ENCODE measurements around the gene IL22. TPM values are rescaled to one million over a fixed set of nuclear protein-coding genes. Genes with fewer than 3 reads are reported as not detected.

IL22 gene
- total and polyA plus RNA-seq, 2 of the 8 experiments (the other 6 are each of a cell fraction or from before 2014, with no cell fraction given) = not detected

DNA sequence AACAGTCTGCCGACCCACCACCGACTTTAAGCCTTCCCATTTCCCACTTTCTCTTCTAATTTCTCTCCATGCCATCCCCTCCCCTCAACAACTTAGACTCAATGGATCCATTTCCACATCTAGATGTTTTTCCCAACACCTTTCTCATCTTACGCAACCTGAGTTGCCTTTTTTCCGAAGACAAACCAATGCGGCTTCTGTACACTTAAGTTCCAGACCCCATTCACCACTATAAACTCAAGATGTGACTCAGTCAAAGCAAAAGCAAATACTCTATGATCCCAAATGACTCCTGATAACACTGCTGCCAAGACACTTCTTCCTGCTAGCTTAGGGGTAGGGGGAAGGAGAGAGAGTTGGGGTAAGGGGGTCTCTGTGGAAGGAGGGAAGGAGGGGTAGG is 1.3 kb downstream of the IL22 start:
- Histone ChIP-seq H3K4me3 (ENCODE audit: extremely low read depth in 1 of 4, insufficient read depth in 2 of 4, low read depth in 3 of 4, low read length in 4 of 4) (no peak overlapping the region), H4K5ac (ENCODE audit: insufficient read length, low read depth, low read length) (no peak overlapping the region), H3K4ac (replicated peaks; ENCODE audit: insufficient read length, low read depth, low read length) (no peak overlapping the region), H3K56ac (replicated peaks; ENCODE audit: insufficient read length, low read depth, low read length) (no peak overlapping the region), H2AFZ (ENCODE audit: low read length) (no peak overlapping the region), H2BK15ac (ENCODE audit: low read length) (no peak overlapping the region), H2BK12ac (ENCODE audit: low read depth, low read length) (no peak overlapping the region), H3K79me2 (ENCODE audit: control insufficient read depth in 1 of 2, insufficient read depth in 2 of 2, low read length in 2 of 2) (no peaks in the 10 kb centered on the region), H4K91ac (replicated peaks; ENCODE audit: insufficient read length, low read length) (no peak overlapping the region), H3K79me1 (ENCODE audit: low read depth, low read length) (no peaks in the 10 kb centered on the region), H3K4me1 (replicated peaks in 1 of 4; ENCODE audit: control insufficient read depth in 3 of 4, insufficient read depth in 4 of 4, low read length in 3 of 4) (no peaks in the 10 kb centered on the region), H3K14ac (ENCODE audit: insufficient read length) (no peak overlapping the region), H3K9ac (replicated peaks in 1 of 4; ENCODE audit: extremely low read depth in 1 of 4, low read depth in 3 of 4, low read length in 3 of 4) (no peak overlapping the region), H4K8ac (ENCODE audit: extremely low read depth, insufficient read depth, low read length) (no peak overlapping the region), H3K23me2 (ENCODE audit: low read depth, low read length) (no peaks in the 10 kb centered on the region), H3K18ac (ENCODE audit: extremely low read depth, low read length) (no peak overlapping the region), H2BK20ac (ENCODE audit: low read length) (no peak overlapping the region), H3K4me2 (ENCODE audit: insufficient read depth in 1 of 2, low read depth in 2 of 2, low read length in 2 of 2) (no peak overlapping the region), H2BK5ac (ENCODE audit: low read depth, low read length) (no peak overlapping the region), H2BK120ac (replicated peaks; ENCODE audit: low read depth, low read length) (no peak overlapping the region), H3K36me3 (ENCODE audit: control insufficient read depth in 2 of 4, insufficient read depth in 4 of 4, low read length in 3 of 4) (no peaks in the 10 kb centered on the region), H4K20me1 (replicated peaks in 1 of 2; ENCODE audit: control insufficient read depth in 1 of 2, insufficient read depth in 2 of 2, low read length in 2 of 2) (no peaks in the 10 kb centered on the region), H3K27me3 (replicated peaks in 1 of 4; ENCODE audit: control insufficient read depth in 3 of 4, extremely low read depth in 1 of 4, insufficient read depth in 3 of 4, low read length in 3 of 4) (no peaks in the 10 kb centered on the region), H3K9me3 (ENCODE audit: insufficient read depth in 2 of 2, low read depth in 1 of 2, low read length in 1 of 2) (peaks cover 0 to 7% of the 10 kb centered on the region in 2 experiments; a peak in 2 of 4 replicates), H3K27ac (ENCODE audit: low read depth, low read length) (no peak overlapping the region), H2AK5ac (ENCODE audit: low read depth, low read length) (no peak overlapping the region), H3K23ac (ENCODE audit: insufficient read length) (no peak overlapping the region)
- TF ChIP-seq SIRT6 (IDR thresholded peaks at IDR 0.05; ENCODE audit: low read length) (no peak), SP1 (IDR thresholded peaks at IDR 0.05; ENCODE audit: low read depth, low read length) (no peak), CBX5 (IDR thresholded peaks at IDR 0.05; ENCODE audit: low read depth, low read length) (no peak), CEBPB (IDR thresholded peaks at IDR 0.05; ENCODE audit: low read depth, low read length) (no peak), SUZ12 (IDR thresholded peaks at IDR 0.05; ENCODE audit: low read length) (no peak), SIX5 (IDR thresholded peaks at IDR 0.05; ENCODE audit: low read depth, low read length) (no peak)
- TF ChIP-seq, protein P1, sequence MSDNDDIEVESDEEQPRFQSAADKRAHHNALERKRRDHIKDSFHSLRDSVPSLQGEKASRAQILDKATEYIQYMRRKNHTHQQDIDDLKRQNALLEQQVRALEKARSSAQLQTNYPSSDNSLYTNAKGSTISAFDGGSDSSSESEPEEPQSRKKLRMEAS (IDR thresholded peaks at IDR 0.05) = no peak
- DNase-seq (ENCODE audit: low read depth in 1 of 2, low spot score in 2 of 2) (no peak), FAIRE-seq (no peak)
- CTCF ChIA-PET (ENCODE audit: partially characterized antibody) = interaction anchor here (0.7 to 0.8 kb wide), 2 partner anchors 14 to 212 kb away, joined by 3 to 4 read pairs; no protein-coding TSS in a partner anchor
- POLR2A ChIA-PET (ENCODE audit: partially characterized antibody) = no interaction called here
- WGBS, 2 experiments (ENCODE audit: extremely low coverage in 1 of 2, insufficient coverage in 1 of 2, insufficient read length in 1 of 2, insufficient replicate concordance in 2 of 2, low coverage in 1 of 2, low lambda C conversion rate in 2 of 2, missing lambda C conversion rate in 1 of 2) = 96% methylated on average over 5 of the region's 5 CpGs; no CpG with 5 or more reads in 1 of the 2 experiments
